IMR-90 (cell line): ENCODE data around the gene NPEPPS.

Experiments used
- BHLHE40 ChIP-seq: fragments of 150-350 bp; IDR thresholded peaks from 2 replicates; pipeline ENCODE4 v1.6.1; 2016; ENCODE audit warnings: mild to moderate bottlenecking, low read depth, low read length
- CHD1 ChIP-seq: IDR thresholded peaks from 2 replicates; pipeline ENCODE4 v1.6.1; 2012; ENCODE audit warnings: low read depth, low read length, improper control_type of control experiment
- CTCF ChIP-seq: conservative IDR thresholded peaks from 2 replicates; pipeline ENCODE4 v1.5.1; 2012; ENCODE audit warnings: mild to moderate bottlenecking, low read depth, low read length, improper control_type of control experiment
- POLR2A ChIP-seq: IDR thresholded peaks from 2 replicates; pipeline ENCODE4 v1.6.1; 2012; ENCODE audit warnings: mild to moderate bottlenecking, low read depth, low read length
- RCOR1 ChIP-seq: IDR thresholded peaks from 2 replicates; pipeline ENCODE4 v1.6.1; 2012; ENCODE audit warnings: mild to moderate bottlenecking, low read length, improper control_type of control experiment; ENCODE audit not compliant: insufficient replicate concordance
- TF ChIP-seq, protein P1 (sequence below): fragments of 150-350 bp; IDR thresholded peaks from 2 replicates; pipeline ENCODE4 v1.6.1; 2016; ENCODE audit warnings: low read depth, mild to moderate bottlenecking, low read length, moderate library complexity, borderline replicate concordance

GRCh38 chr17:47653442-47653841, 122.5 kb downstream of the NPEPPS start:
- no peak for TF ChIP-seq CTCF
- TF ChIP-seq POLR2A: no peak
- TF ChIP-seq, protein P1, sequence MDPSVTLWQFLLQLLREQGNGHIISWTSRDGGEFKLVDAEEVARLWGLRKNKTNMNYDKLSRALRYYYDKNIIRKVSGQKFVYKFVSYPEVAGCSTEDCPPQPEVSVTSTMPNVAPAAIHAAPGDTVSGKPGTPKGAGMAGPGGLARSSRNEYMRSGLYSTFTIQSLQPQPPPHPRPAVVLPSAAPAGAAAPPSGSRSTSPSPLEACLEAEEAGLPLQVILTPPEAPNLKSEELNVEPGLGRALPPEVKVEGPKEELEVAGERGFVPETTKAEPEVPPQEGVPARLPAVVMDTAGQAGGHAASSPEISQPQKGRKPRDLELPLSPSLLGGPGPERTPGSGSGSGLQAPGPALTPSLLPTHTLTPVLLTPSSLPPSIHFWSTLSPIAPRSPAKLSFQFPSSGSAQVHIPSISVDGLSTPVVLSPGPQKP: no peak
- TF ChIP-seq BHLHE40: no peak
- TF ChIP-seq RCOR1: no peak
- no peak for TF ChIP-seq CHD1
